HG03460 (cell line): ENCODE measurements around the gene BTBD16.

Source experiments
- ATAC-seq: cut with Tn5 transposase; IDR thresholded peaks from one replicate; pipeline ENCODE4 v1.9.1; 2021; ENCODE audit not compliant: unreplicated experiment

BTBD16 gene

GRCh38 chr10:122269059-122269687 lies 1.9 kb upstream of the BTBD16 start:
- no peak for ATAC-seq

DNA sequence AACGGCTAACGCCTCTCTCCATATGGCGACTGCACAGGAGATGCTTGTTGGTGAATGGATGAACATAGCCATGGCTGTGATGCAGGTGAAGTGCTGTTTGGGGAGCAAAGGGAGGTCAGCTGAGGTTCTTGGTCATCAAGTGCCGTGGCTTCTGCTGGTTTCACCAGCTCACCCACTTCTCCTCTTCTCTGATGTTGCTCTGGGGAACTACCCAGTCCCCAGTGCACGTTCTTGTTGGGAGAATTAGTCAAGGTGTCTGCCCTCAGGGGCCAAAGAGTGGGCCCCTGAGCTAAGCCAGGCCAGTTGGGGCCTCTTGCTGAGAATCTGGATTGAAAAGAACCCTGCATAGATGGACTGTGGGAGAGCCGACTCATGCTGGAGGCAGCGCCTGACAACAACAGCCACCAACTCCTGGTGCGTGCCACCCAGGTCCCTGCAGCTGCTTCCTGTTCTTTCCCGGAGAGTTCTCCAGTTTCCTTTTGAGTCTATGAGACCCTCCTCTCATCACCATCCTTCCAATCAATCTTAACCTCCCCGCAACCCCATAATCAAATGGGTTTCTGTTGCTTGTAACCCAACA lies 3.0 kb downstream of the BTBD16 start:
- ATAC-seq, result no peak

DNA sequence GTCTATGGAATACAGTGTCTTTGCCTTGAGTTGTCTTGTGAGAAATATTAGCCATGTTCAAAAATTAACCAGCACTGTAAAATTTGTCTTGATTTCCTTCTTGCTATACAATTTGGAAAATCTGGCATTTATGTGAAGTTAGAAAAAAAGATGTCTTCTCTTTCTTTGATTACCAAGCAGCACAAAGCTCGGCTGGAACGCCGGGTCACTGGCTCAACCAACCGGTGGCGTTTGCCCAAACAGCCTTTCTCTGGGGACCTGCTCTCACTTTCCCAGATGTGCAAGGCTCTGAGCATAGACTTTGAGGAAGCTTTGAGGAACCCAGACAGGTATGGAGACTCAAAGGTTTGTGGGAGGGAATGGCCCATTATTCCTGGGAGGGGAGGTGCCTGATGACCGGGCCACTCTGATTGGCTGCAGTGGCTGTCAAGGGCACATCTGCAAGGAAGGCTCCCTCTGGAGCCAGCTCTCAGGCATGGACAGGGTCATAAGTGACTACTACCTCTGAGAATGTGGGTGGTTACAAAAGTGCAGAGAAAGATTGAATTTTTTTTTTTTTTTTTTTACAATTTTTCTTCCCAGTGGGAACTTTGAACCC lies 5.6 kb downstream of the BTBD16 start:
- no peak for ATAC-seq

GRCh38 chr10:122277526-122278136 lies 6.5 kb downstream of the BTBD16 start:
- no peak for ATAC-seq

DNA sequence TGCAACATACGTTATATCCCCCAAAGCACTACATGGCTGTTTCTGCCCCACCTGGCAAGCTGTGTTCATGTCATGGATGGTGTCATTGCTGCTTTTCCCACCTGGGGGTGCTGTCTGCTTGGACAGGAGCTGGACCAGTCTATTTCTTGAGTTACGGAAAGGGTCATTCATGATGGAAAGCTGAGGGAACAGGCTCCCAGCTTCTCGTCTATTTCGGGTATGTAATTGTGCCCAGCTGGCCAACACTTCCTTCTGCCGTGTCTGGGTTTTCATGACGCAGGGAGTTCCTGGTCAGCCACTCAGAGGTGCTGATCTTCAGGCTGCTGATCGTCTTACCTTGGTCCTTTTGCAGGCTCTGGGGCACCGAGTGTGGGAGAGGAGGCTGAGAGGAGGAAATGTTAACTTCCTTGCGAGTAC lies 8.6 kb downstream of the BTBD16 start:
- ATAC-seq, result no peak

GRCh38 chr10:122280156-122280555 lies 9.1 kb downstream of the BTBD16 start:
- no peak for ATAC-seq

- ATAC-seq, result no peak
Observed at GRCh38 chr10:122281018-122281626, 10.0 kb downstream of the BTBD16 start.

- no peak for ATAC-seq
Observed at GRCh38 chr10:122281751-122282150, 10.7 kb downstream of the BTBD16 start.

GRCh38 chr10:122282253-122282671 lies 11.2 kb downstream of the BTBD16 start:
- no peak for ATAC-seq

- ATAC-seq, result no peak
Observed at GRCh38 chr10:122282909-122283308, 11.8 kb downstream of the BTBD16 start.

- ATAC-seq, result no peak
Observed at GRCh38 chr10:122285506-122286444, 14.7 kb downstream of the BTBD16 start.

DNA sequence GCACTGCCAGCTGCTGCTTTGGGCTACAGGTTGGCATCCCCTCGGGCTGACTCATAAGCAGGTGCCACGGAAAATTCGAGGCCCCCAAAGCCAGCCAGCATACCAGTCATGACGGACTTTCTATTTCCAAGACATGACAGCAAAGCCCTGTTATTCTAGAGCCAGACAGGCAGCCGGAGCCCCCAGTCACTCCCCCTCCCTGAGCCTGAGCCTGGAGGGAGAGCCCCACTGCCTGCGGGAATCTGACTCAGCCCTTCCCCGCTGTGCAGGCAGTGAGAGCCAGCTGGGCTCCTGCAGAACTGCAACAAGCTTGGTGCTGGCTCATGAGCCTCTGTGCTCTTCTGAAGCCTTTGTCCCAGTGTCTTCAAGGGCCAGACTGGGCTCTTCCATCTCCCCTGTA lies 15.8 kb downstream of the BTBD16 start:
- no peak for ATAC-seq

GRCh38 chr10:122287570-122287969 lies 16.5 kb downstream of the BTBD16 start:
- ATAC-seq, result no peak

- no peak for ATAC-seq
Observed at GRCh38 chr10:122288262-122288661, 17.2 kb downstream of the BTBD16 start.

GRCh38 chr10:122288917-122289316 lies 17.8 kb downstream of the BTBD16 start:
- ATAC-seq, result no peak

- ATAC-seq, result no peak
Observed at GRCh38 chr10:122290334-122290733, 19.2 kb downstream of the BTBD16 start.

- ATAC-seq, result no peak
Observed at GRCh38 chr10:122290833-122291532, 19.9 kb downstream of the BTBD16 start.

GRCh38 chr10:122291739-122292138 lies 20.6 kb downstream of the BTBD16 start:
- ATAC-seq, result no peak

- ATAC-seq, result no peak
Observed at GRCh38 chr10:122292376-122292775, 21.3 kb downstream of the BTBD16 start.
